Osteocyte (in vitro differentiated cells): ENCODE measurements around the gene COX7C. TPM values are rescaled to one million over a fixed set of nuclear protein-coding genes. Genes with fewer than 3 reads are reported as not detected.

Source experiments
- DNase-seq: peaks from one replicate; pipeline ENCODE4 v3.0.0; 2021; ENCODE audit warnings: mixed read lengths; ENCODE audit not compliant: unreplicated experiment; ENCODE audit errors: extremely low spot score
- H3K27ac Mint-ChIP-seq: one replicate; pipeline ENCODE4 v1.8.0; 2021; ENCODE audit warnings: mild to moderate bottlenecking, mixed read lengths; ENCODE audit not compliant: unreplicated experiment
- H3K27me3 Mint-ChIP-seq: one replicate; pipeline ENCODE4 v1.8.0; 2021; ENCODE audit warnings: mixed read lengths; ENCODE audit not compliant: unreplicated experiment
- H3K36me3 Mint-ChIP-seq: one replicate; pipeline ENCODE4 v1.8.0; 2021; ENCODE audit warnings: mixed read lengths; ENCODE audit not compliant: unreplicated experiment
- H3K4me1 Mint-ChIP-seq: one replicate; pipeline ENCODE4 v1.8.0; 2021; ENCODE audit warnings: mixed read lengths; ENCODE audit not compliant: unreplicated experiment
- H3K4me3 Mint-ChIP-seq: one replicate; pipeline ENCODE4 v1.8.0; 2021; ENCODE audit warnings: mild to moderate bottlenecking, moderate library complexity, mixed read lengths; ENCODE audit not compliant: unreplicated experiment
- H3K9me3 Mint-ChIP-seq: one replicate; pipeline ENCODE4 v1.8.0; 2021; ENCODE audit warnings: mixed read lengths; ENCODE audit not compliant: unreplicated experiment
- CTCF ChIP-seq: fragments of 200-600 bp; sonication (generic); IDR thresholded peaks from 2 replicates; pipeline ENCODE4 v1.5.0; 2021; ENCODE audit warnings: antibody characterized with exemption, mild to moderate bottlenecking, moderate library complexity
- total RNA-seq: library from RNA; stranded (reverse); gene quantifications from 2 replicates; pipeline ENCODE4 v1.2.1, GENCODE V29; 2021

COX7C gene
- total RNA-seq, 1 donor from 2014 or later = 423 TPM

- no peaks in the 10 kb centered on the region for H3K4me1 Mint-ChIP-seq
- peaks cover 8% of the 10 kb centered on the region for H3K27me3 Mint-ChIP-seq
- no peak overlapping the region for H3K27ac Mint-ChIP-seq
- H3K4me3 Mint-ChIP-seq = no peak overlapping the region
- H3K36me3 Mint-ChIP-seq = no peaks in the 10 kb centered on the region
- no peaks in the 10 kb centered on the region for H3K9me3 Mint-ChIP-seq
- no peak for TF ChIP-seq CTCF
- no peak for DNase-seq
Observed at GRCh38 chr5:86579502-86579901, 38.2 kb upstream of the COX7C start.

- DNase-seq = no peak
- Mint-ChIP-seq H3K36me3 (no peaks in the 10 kb centered on the region), H3K27me3 (peaks cover 33% of the 10 kb centered on the region), H3K4me3 (no peak overlapping the region), H3K4me1 (no peaks in the 10 kb centered on the region), H3K27ac (no peak overlapping the region), H3K9me3 (no peaks in the 10 kb centered on the region)
- no peak for TF ChIP-seq CTCF
Observed at GRCh38 chr5:86596476-86596875, 21.3 kb upstream of the COX7C start.

- Mint-ChIP-seq H3K27ac (no peak overlapping the region), H3K27me3 (peaks cover 29% of the 10 kb centered on the region), H3K9me3 (no peaks in the 10 kb centered on the region), H3K4me3 (no peak overlapping the region), H3K36me3 (no peaks in the 10 kb centered on the region), H3K4me1 (no peaks in the 10 kb centered on the region)
- no peak for DNase-seq
- TF ChIP-seq CTCF = no peak
Observed at GRCh38 chr5:86605881-86606280, 11.9 kb upstream of the COX7C start.

- no peak for DNase-seq
- H3K4me3 Mint-ChIP-seq = no peak overlapping the region
Observed at GRCh38 chr5:86613455-86613854, 4.3 kb upstream of the COX7C start.

GRCh38 chr5:86617309-86617755 is 409 bp upstream of the COX7C start:
- Mint-ChIP-seq H3K27me3 (peaks cover 17% of the 10 kb centered on the region), H3K4me3 (peak overlapping the region; percentile 99), H3K4me1 (peaks cover 12% of the 10 kb centered on the region), H3K36me3 (peaks cover 34% of the 10 kb centered on the region), H3K27ac (peak overlapping the region; percentile 4), H3K9me3 (peaks cover 4% of the 10 kb centered on the region)
- no peak for TF ChIP-seq CTCF
- DNase-seq = no peak

More at GRCh38 chr5:86613455-86613854, 4.3 kb upstream of the COX7C start:
- H3K9me3 Mint-ChIP-seq = peaks cover 4% of the 10 kb centered on the region
- H3K4me1 Mint-ChIP-seq = peaks cover 3% of the 10 kb centered on the region
- peaks cover 3% of the 10 kb centered on the region for H3K36me3 Mint-ChIP-seq
- no peak for TF ChIP-seq CTCF
- no peak overlapping the region for H3K27ac Mint-ChIP-seq
- H3K27me3 Mint-ChIP-seq = peaks cover 42% of the 10 kb centered on the region
